Measurements from ENCODE around the gene NTSR2. TPM values are rescaled to one million over a fixed set of nuclear protein-coding genes. Genes with fewer than 3 reads are reported as not detected.

NTSR2 gene
- polyA plus RNA-seq, 2 of the 4 experiments (the other 2 are of a cell fraction) = not detected

DNA sequence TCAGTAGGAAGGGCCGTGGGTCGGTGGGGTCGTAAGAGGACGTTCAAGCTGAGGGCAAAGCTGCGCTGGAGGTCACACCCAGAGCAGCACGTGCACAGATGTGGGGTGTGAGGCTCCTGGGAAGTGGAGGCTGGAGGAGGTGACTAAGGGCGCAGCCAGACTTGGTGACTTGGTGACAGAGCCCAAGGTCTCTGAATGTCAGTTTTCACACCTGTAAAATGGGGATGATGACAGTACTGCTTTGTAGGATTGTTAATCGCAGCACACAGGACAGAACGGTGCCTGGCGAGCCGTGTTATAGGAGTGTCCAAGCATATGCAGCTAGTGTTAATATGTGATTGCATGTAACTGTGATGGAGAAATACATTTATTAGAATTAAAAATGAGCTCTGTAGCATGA lies 40.8 kb downstream of the NTSR2 start:
- FAIRE-seq = no peak
- DNase-seq (ENCODE audit: low read depth in 1 of 2, low spot score in 1 of 2) = no peak
- Histone ChIP-seq H3K4me3 (no peak overlapping the region), H3K9me3 (0 out of 3 replicates have a peak, but pooled peaks cover 3% of the 10 kb centered on the region), H3K4me2 (no peak overlapping the region), H3K4me1 (no peaks in the 10 kb centered on the region), H3K27ac (no peak overlapping the region)
- CTCF ChIA-PET = interaction anchor here (0.7 to 3.9 kb wide), 3 partner anchors 28 to 496 kb away, joined by 3 to 20 read pairs (median 3); a partner anchor contains a TSS
- TF ChIP-seq CHD2 (IDR thresholded peaks at IDR 0.05; ENCODE audit: low read length, partially characterized antibody) (no peak), E2F6 (IDR thresholded peaks at IDR 0.05; ENCODE audit: borderline replicate concordance, low read depth) (no peak), ZC3H11A (IDR thresholded peaks at IDR 0.05) (no peak), JUN (IDR thresholded peaks at IDR 0.05) (no peak), PBX3 (IDR thresholded peaks at IDR 0.05) (no peak), RARB (CRISPR knock-in tag; IDR thresholded peaks at IDR 0.05) (no peak), TFCP2L1 (CRISPR knock-in tag; IDR thresholded peaks at IDR 0.05) (no peak), EHF (CRISPR knock-in tag; IDR thresholded peaks at IDR 0.05) (no peak), RNF2 (IDR thresholded peaks at IDR 0.05; ENCODE audit: borderline replicate concordance, low read depth) (no peak), NPAS2 (CRISPR knock-in tag; IDR thresholded peaks at IDR 0.05; ENCODE audit: borderline replicate concordance) (no peak), JUNB (IDR thresholded peaks at IDR 0.05) (no peak), HEYL (CRISPR knock-in tag; IDR thresholded peaks at IDR 0.05) (no peak), ZNF302 (CRISPR knock-in tag; IDR thresholded peaks at IDR 0.05) (no peak), TP53 (CRISPR knock-in tag; IDR thresholded peaks at IDR 0.05) (no peak)
- TF ChIP-seq, protein P1, sequence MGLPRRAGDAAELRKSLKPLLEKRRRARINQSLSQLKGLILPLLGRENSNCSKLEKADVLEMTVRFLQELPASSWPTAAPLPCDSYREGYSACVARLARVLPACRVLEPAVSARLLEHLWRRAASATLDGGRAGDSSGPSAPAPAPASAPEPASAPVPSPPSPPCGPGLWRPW (IDR thresholded peaks at IDR 0.05) = no peak
- TF ChIP-seq, protein P2, sequence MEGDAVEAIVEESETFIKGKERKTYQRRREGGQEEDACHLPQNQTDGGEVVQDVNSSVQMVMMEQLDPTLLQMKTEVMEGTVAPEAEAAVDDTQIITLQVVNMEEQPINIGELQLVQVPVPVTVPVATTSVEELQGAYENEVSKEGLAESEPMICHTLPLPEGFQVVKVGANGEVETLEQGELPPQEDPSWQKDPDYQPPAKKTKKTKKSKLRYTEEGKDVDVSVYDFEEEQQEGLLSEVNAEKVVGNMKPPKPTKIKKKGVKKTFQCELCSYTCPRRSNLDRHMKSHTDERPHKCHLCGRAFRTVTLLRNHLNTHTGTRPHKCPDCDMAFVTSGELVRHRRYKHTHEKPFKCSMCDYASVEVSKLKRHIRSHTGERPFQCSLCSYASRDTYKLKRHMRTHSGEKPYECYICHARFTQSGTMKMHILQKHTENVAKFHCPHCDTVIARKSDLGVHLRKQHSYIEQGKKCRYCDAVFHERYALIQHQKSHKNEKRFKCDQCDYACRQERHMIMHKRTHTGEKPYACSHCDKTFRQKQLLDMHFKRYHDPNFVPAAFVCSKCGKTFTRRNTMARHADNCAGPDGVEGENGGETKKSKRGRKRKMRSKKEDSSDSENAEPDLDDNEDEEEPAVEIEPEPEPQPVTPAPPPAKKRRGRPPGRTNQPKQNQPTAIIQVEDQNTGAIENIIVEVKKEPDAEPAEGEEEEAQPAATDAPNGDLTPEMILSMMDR (IDR thresholded peaks at IDR 0.05) = no peak
- TF ChIP-seq, protein P3, sequence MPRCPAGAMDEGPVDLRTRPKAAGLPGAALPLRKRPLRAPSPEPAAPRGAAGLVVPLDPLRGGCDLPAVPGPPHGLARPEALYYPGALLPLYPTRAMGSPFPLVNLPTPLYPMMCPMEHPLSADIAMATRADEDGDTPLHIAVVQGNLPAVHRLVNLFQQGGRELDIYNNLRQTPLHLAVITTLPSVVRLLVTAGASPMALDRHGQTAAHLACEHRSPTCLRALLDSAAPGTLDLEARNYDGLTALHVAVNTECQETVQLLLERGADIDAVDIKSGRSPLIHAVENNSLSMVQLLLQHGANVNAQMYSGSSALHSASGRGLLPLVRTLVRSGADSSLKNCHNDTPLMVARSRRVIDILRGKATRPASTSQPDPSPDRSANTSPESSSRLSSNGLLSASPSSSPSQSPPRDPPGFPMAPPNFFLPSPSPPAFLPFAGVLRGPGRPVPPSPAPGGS (IDR thresholded peaks at IDR 0.05) = no peak
- 53% methylated on average over 11 of the region's 11 CpGs for WGBS (ENCODE audit: missing lambda C conversion rate)
- POLR2A ChIA-PET = no interaction called here
- no peak for ATAC-seq

GRCh38 chr2:11628675-11629074 lies 41.3 kb downstream of the NTSR2 start:
- FAIRE-seq = no peak
- 39% methylated on average over 9 of the region's 9 CpGs for WGBS (ENCODE audit: missing lambda C conversion rate)
- H3K9me3 ChIP-seq = 0 out of 3 replicates have a peak, but pooled peaks cover 3% of the 10 kb centered on the region
- TF ChIP-seq NPAS2 (CRISPR knock-in tag; IDR thresholded peaks at IDR 0.05; ENCODE audit: borderline replicate concordance) (no peak), E2F6 (IDR thresholded peaks at IDR 0.05; ENCODE audit: borderline replicate concordance, low read depth) (no peak), CHD4 (IDR thresholded peaks at IDR 0.05; ENCODE audit: borderline replicate concordance) (no peak), SMC3 (IDR thresholded peaks at IDR 0.05) (no peak), MAZ (IDR thresholded peaks at IDR 0.05; ENCODE audit: borderline replicate concordance, low read depth, low read length) (no peak), EP300 (IDR thresholded peaks at IDR 0.05) (no peak), KDM1A (IDR thresholded peaks at IDR 0.05; ENCODE audit: low read depth) (no peak), MYC (IDR thresholded peaks at IDR 0.05; ENCODE audit: borderline replicate concordance, low read length) (no peak), PHF8 (IDR thresholded peaks at IDR 0.05; ENCODE audit: borderline replicate concordance, low read depth) (no peak), REST (IDR thresholded peaks at IDR 0.05) (no peak)
- TF ChIP-seq, protein P4, sequence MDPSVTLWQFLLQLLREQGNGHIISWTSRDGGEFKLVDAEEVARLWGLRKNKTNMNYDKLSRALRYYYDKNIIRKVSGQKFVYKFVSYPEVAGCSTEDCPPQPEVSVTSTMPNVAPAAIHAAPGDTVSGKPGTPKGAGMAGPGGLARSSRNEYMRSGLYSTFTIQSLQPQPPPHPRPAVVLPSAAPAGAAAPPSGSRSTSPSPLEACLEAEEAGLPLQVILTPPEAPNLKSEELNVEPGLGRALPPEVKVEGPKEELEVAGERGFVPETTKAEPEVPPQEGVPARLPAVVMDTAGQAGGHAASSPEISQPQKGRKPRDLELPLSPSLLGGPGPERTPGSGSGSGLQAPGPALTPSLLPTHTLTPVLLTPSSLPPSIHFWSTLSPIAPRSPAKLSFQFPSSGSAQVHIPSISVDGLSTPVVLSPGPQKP (IDR thresholded peaks at IDR 0.05; ENCODE audit: low read depth, low read length) = no peak
- TF ChIP-seq, protein P1 (IDR thresholded peaks at IDR 0.05) = no peak
- ATAC-seq = no peak; a peak in 1 of 6 replicates
- no peak overlapping the region for H3K4me3 ChIP-seq
- POLR2A ChIA-PET = no interaction called here
- no peak overlapping the region for H3K4me2 ChIP-seq
- H3K27ac ChIP-seq = no peak overlapping the region
- CTCF ChIA-PET = interaction anchor here (3.9 kb wide), 1 partner anchor 45 kb away, joined by 20 read pairs; no protein-coding TSS in a partner anchor
- no peak for DNase-seq (ENCODE audit: low read depth in 1 of 2, low spot score in 1 of 2)
- H3K4me1 ChIP-seq = no peaks in the 10 kb centered on the region

Data from A549 (cell line).